Activated naive CD8-positive, alpha-beta T cell treated with anti-CD3 and anti-CD28 coated beads, Interleukin-2, amount 10 ng/mL, durations not matched to agents 7 days and 5 days (primary cell): Measurements from ENCODE around the gene FOXO4. TPM values are rescaled to one million over a fixed set of nuclear protein-coding genes. Genes with fewer than 3 reads are reported as not detected.

Experiments used
- ATAC-seq: fragments of 150-1000 bp; cut with Tn5 transposase; one replicate; pipeline ENCODE4 v1.10.0; 2021; ENCODE audit warnings: low read depth, moderate library complexity
- POLR2A ChIA-PET: fragments of 350-600 bp; sonication (Branson Sonifier 250); formaldehyde crosslinking; loops from one replicate; lab custom pipeline; 2021; ENCODE audit warnings: antibody characterized with exemption; lab: Charles Lee
- DNase-seq: peaks from one replicate; pipeline ENCODE4 v3.0.0; 2021
- H3K27ac Mint-ChIP-seq: one replicate; pipeline ENCODE4 v1.8.0; 2022; ENCODE audit warnings: mild to moderate bottlenecking, mixed read lengths
- H3K27me3 Mint-ChIP-seq: one replicate; pipeline ENCODE4 v1.8.0; 2022; ENCODE audit warnings: mild to moderate bottlenecking, moderate library complexity, mixed read lengths
- H3K36me3 Mint-ChIP-seq: one replicate; pipeline ENCODE4 v1.8.0; 2021; ENCODE audit warnings: mild to moderate bottlenecking, mixed read lengths
- H3K4me1 Mint-ChIP-seq: one replicate; pipeline ENCODE4 v1.8.0; 2021; ENCODE audit warnings: mixed read lengths
- H3K4me3 Mint-ChIP-seq: one replicate; pipeline ENCODE4 v1.8.0; 2022; ENCODE audit warnings: mild to moderate bottlenecking, moderate library complexity, mixed read lengths
- H3K9me3 Mint-ChIP-seq: one replicate; pipeline ENCODE4 v1.8.0; 2021; ENCODE audit warnings: mixed read lengths
- total RNA-seq, 2 experiments: library from RNA; stranded (reverse); gene quantifications; one replicate each; pipeline ENCODE4 v1.2.3, GENCODE V29; 2021

FOXO4 gene
- total RNA-seq, 2 experiments from 2014 or later: 22.1 to 24.9 TPM

- ATAC-seq: peak; percentile 22
- peaks cover 5% of the 10 kb centered on the region for H3K36me3 Mint-ChIP-seq
- H3K4me3 Mint-ChIP-seq: peak overlapping the region; percentile 82
Measured at GRCh38 chrX:71118985-71119535, 23.4 kb downstream of the FOXO4 start.

DNA sequence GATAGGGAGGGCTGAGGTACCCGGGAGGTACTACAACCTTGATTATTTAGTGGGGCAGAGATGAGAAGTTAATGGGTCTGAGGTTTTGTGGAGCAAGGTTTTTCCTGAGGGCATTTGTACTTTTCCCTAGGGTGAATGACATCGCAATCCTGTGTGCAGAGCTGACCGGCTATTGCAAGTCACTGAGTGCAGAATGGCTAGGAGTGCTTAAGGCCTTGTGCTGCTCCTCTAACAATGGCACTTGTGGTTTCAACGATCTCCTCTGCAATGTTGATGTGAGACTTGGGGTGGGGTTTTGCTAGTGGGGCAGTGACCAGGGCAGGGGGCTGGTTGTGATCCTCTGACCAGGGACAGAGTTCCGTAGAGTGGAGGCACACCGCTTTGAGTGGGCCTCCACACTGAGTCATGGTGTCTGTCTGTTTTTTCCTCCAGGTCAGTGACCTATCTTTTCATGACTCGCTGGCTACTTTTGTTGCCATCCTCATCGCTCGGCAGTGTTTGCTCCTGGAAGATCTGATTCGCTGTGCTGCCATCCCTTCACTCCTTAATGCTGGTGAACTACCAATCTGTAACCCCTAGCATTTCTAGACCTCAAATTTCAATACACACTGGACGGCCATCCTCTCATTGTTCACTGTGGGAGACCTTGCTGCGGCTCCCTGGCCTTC lies 32.6 kb downstream of the FOXO4 start:
- DNase-seq (no peak), ATAC-seq (no peak)
- no peaks in the 10 kb centered on the region for H3K27me3 Mint-ChIP-seq
- peaks cover 10% of the 10 kb centered on the region for H3K4me1 Mint-ChIP-seq
- H3K4me3 Mint-ChIP-seq: no peak overlapping the region
- peaks cover 32% of the 10 kb centered on the region for H3K36me3 Mint-ChIP-seq
- peak overlapping the region; percentile 84 for H3K27ac Mint-ChIP-seq
- H3K9me3 Mint-ChIP-seq: no peaks in the 10 kb centered on the region
- POLR2A ChIA-PET: interaction anchor here (1.0 to 1.9 kb wide), 5 partner anchors 12 to 32 kb away, joined by 3 to 10 read pairs (median 4); partner anchors contain the start of genes FOXO4 and IL2RG

More at GRCh38 chrX:71118985-71119535, 23.4 kb downstream of the FOXO4 start:
- DNase-seq: no peak
- Mint-ChIP-seq H3K9me3 (no peaks in the 10 kb centered on the region), H3K4me1 (peaks cover 13% of the 10 kb centered on the region), H3K27ac (peak overlapping the region; percentile 86), H3K27me3 (no peaks in the 10 kb centered on the region)
- POLR2A ChIA-PET: interaction anchor here (0.9 to 6.5 kb wide), 12 partner anchors 8 to 416 kb away, joined by 3 to 106 read pairs (median 7); partner anchors contain the start of genes CXorf65, FOXO4, SNX12 and TAF1

- Mint-ChIP-seq H3K9me3 (no peaks in the 10 kb centered on the region), H3K36me3 (peaks cover 32% of the 10 kb centered on the region), H3K4me1 (peaks cover 10% of the 10 kb centered on the region), H3K27ac (peak overlapping the region; percentile 84), H3K4me3 (peak overlapping the region; percentile 61), H3K27me3 (no peaks in the 10 kb centered on the region)
- DNase-seq: peak; percentile 78
- POLR2A ChIA-PET: interaction anchor here (1.0 to 1.9 kb wide), 5 partner anchors 11 to 33 kb away, joined by 3 to 10 read pairs (median 4); partner anchors contain the start of genes FOXO4 and IL2RG
- ATAC-seq: peak; percentile 93
Measured at GRCh38 chrX:71128915-71129765, 33.5 kb downstream of the FOXO4 start.

DNA sequence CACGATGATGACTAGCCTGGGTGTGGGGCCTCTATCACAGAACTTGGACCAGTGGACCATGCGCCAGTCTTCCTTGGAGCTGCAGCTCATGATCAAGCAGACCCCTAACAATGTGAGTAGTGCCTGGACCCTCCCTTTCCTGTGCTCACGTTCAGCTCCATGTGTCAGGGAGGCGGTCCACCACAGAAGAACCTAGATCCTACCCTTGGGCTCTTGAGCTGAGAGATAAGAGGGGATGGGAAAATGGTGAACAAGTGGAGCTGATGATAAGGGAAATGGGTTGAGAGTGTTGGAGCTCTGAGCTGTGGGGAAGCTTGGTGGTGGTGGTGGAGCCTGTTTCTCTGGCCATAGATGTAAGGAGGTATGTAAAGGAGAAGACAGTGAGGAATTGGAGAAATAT lies 35.9 kb downstream of the FOXO4 start:
- DNase-seq: no peak
- H3K36me3 Mint-ChIP-seq: peaks cover 33% of the 10 kb centered on the region
- no peak for ATAC-seq
- no peaks in the 10 kb centered on the region for H3K27me3 Mint-ChIP-seq
- H3K4me1 Mint-ChIP-seq: peaks cover 10% of the 10 kb centered on the region
- H3K9me3 Mint-ChIP-seq: no peaks in the 10 kb centered on the region
- POLR2A ChIA-PET: no interaction called here
- H3K4me3 Mint-ChIP-seq: no peak overlapping the region
- H3K27ac Mint-ChIP-seq: no peak overlapping the region

GRCh38 chrX:71140440-71140839 lies 44.8 kb downstream of the FOXO4 start:
- no peak overlapping the region for H3K4me3 Mint-ChIP-seq
- POLR2A ChIA-PET: interaction anchor here (1.0 kb wide), 1 partner anchor 11 kb away, joined by 3 read pairs; no protein-coding TSS in a partner anchor
- DNase-seq (no peak), ATAC-seq (no peak)
- peak overlapping the region; percentile 12 for H3K27ac Mint-ChIP-seq
- no peaks in the 10 kb centered on the region for H3K27me3 Mint-ChIP-seq
- H3K36me3 Mint-ChIP-seq: peaks cover 17% of the 10 kb centered on the region
- H3K4me1 Mint-ChIP-seq: peaks cover 8% of the 10 kb centered on the region
- H3K9me3 Mint-ChIP-seq: no peaks in the 10 kb centered on the region

GRCh38 chrX:71143508-71143907 lies 47.9 kb downstream of the FOXO4 start:
- Mint-ChIP-seq H3K9me3 (no peaks in the 10 kb centered on the region), H3K4me3 (no peak overlapping the region), H3K27me3 (no peaks in the 10 kb centered on the region), H3K36me3 (peaks cover 7% of the 10 kb centered on the region), H3K27ac (no peak overlapping the region), H3K4me1 (peaks cover 13% of the 10 kb centered on the region)
- no peak for DNase-seq
- ATAC-seq: no peak
- POLR2A ChIA-PET: no interaction called here

GRCh38 chrX:71144651-71145050 lies 49.0 kb downstream of the FOXO4 start, which contains the start of gene NLGN3:
Gene NLGN3 (plus strand): TSS chrX:71144841. CDS start chrX:71147750, 2,909 bp downstream.
- Mint-ChIP-seq H3K9me3 (no peaks in the 10 kb centered on the region), H3K36me3 (no peaks in the 10 kb centered on the region), H3K4me1 (peaks cover 7% of the 10 kb centered on the region), H3K27me3 (no peaks in the 10 kb centered on the region), H3K27ac (peak within 1 kb of the TSS; percentile 55), H3K4me3 (no peak within 1 kb of the TSS)
- DNase-seq (no peak), ATAC-seq (no peak)
- POLR2A ChIA-PET: no interaction called here

DNA sequence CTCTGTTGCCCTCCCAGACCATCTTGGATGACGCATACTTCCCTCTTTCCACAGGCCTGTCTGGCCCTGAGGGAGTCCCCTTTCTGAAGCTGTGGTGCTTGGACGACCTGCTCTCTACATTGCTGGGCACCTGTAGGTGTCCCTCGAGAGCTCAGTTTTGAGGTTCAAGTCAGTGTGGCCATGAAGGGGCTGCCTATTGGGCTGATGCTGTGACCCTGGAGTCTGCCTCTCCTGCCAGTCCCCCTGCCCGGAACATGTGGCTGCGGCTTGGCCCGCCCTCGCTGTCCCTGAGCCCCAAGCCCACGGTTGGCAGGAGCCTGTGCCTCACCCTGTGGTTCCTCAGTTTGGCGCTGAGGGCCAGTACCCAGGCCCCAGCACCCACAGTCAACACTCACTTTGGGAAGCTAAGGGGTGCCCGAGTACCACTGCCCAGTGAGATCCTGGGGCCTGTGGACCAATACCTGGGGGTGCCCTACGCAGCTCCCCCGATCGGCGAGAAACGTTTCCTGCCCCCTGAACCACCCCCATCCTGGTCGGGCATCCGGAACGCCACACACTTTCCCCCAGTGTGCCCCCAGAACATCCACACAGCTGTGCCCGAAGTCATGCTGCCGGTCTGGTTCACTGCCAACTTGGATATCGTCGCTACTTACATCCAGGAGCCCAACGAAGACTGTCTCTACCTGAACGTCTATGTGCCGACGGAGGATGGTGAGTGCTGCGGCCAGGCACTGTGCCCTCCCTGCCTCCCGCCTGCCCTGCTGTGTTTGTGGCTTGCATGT lies 52.0 kb downstream of the FOXO4 start:
- Mint-ChIP-seq H3K36me3 (no peaks in the 10 kb centered on the region), H3K4me1 (peaks cover 5% of the 10 kb centered on the region), H3K27ac (no peak overlapping the region), H3K9me3 (no peaks in the 10 kb centered on the region), H3K4me3 (no peak overlapping the region), H3K27me3 (no peaks in the 10 kb centered on the region)
- ATAC-seq (no peak), DNase-seq (no peak)
- POLR2A ChIA-PET: no interaction called here

DNA sequence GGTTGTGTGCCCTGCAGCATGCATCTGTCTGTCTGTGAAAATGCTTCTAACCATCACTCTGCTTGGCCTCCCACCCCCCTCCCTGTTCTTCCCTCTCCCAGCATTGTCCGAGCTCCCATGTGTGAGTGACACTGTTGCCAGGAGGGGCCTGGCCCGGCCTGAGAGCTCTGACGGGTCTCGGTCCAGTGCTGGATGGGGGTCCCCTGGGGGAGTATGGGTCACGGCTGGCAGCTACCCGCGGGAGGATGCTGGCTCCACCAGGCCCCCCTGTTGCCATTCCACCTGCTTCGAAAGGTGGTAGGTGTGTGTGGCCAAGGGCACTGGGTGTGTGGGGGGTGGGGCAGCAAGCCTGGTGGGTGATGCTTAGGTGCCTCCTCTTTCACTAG lies 52.6 kb downstream of the FOXO4 start:
- POLR2A ChIA-PET: no interaction called here
- DNase-seq (no peak), ATAC-seq (no peak)
- H3K9me3 Mint-ChIP-seq: no peaks in the 10 kb centered on the region
- H3K36me3 Mint-ChIP-seq: no peaks in the 10 kb centered on the region
- H3K27me3 Mint-ChIP-seq: no peaks in the 10 kb centered on the region
- no peak overlapping the region for H3K27ac Mint-ChIP-seq
- peaks cover 5% of the 10 kb centered on the region for H3K4me1 Mint-ChIP-seq
- no peak overlapping the region for H3K4me3 Mint-ChIP-seq

GRCh38 chrX:71151366-71151765 lies 55.7 kb downstream of the FOXO4 start:
- H3K4me1 Mint-ChIP-seq: peaks cover 2% of the 10 kb centered on the region
- POLR2A ChIA-PET: no interaction called here
- no peak overlapping the region for H3K27ac Mint-ChIP-seq
- no peaks in the 10 kb centered on the region for H3K9me3 Mint-ChIP-seq
- H3K36me3 Mint-ChIP-seq: peaks cover 4% of the 10 kb centered on the region
- H3K4me3 Mint-ChIP-seq: no peak overlapping the region
- no peak for DNase-seq
- no peaks in the 10 kb centered on the region for H3K27me3 Mint-ChIP-seq
- ATAC-seq: no peak
